ENCODE measurements around the gene HSPA1A.

DNA sequence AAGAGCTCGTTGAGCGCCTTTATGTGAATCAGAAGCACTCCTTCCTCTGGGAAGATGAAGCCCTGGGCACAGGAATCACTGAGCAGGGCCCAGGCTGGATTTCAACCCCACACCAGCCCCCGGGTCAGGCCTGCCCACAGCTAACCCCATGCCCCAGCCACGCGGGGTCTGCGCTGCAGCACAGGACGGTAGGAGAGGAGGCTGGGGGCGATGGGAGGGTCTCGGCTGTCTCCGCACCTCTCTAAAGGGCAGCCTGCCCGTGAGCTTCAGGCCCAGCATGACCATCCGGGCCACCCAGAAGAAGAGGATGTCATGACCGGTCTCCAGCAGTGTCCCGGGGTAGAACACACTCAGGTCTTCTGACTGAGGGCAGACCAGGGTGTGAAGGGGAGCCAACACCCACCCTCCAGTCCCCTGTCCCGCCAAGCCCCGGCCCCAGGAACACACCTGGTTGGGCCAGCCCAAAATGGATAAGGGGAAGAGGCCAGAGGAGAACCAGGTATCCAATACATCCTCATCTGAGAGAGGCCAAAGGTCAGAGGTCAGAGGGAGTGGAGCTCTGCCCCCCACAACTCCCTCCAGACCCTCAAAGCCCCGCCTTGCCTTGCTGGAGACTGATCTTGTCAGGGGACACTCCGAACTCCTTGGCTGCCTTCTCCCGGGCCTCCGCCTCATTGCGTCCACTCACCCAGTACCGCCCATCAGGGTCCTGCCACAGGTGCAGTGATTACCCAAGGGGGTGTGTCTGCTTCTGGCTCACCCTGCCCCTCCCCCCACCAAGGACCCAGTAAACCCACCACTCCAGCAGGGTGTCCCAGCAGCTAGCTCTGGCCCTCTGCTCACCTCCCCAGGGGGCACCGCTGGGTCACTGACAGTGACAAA is 33.9 kb upstream of the HSPA1A start:
- no peak for TF ChIP-seq EZH2phosphoT487 (IDR thresholded peaks at IDR 0.05; ENCODE audit: borderline replicate concordance, low read length)
- TF ChIP-seq, protein P1, sequence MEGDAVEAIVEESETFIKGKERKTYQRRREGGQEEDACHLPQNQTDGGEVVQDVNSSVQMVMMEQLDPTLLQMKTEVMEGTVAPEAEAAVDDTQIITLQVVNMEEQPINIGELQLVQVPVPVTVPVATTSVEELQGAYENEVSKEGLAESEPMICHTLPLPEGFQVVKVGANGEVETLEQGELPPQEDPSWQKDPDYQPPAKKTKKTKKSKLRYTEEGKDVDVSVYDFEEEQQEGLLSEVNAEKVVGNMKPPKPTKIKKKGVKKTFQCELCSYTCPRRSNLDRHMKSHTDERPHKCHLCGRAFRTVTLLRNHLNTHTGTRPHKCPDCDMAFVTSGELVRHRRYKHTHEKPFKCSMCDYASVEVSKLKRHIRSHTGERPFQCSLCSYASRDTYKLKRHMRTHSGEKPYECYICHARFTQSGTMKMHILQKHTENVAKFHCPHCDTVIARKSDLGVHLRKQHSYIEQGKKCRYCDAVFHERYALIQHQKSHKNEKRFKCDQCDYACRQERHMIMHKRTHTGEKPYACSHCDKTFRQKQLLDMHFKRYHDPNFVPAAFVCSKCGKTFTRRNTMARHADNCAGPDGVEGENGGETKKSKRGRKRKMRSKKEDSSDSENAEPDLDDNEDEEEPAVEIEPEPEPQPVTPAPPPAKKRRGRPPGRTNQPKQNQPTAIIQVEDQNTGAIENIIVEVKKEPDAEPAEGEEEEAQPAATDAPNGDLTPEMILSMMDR (IDR thresholded peaks at IDR 0.05; ENCODE audit: low read depth, low read length, poor library complexity, severe bottlenecking), result no peak

Measured in DOHH2 (cell line).